Chondrocyte (in vitro differentiated cells): ENCODE measurements around the gene GSTM3. TPM values are rescaled to one million over a fixed set of nuclear protein-coding genes. Genes with fewer than 3 reads are reported as not detected.

Experiments
- DNase-seq: peaks from one replicate; pipeline ENCODE4 v3.0.0; 2021; ENCODE audit warnings: mixed read lengths, low spot score
- H3K27ac Mint-ChIP-seq: one replicate; pipeline ENCODE4 v1.8.0; 2021; ENCODE audit warnings: mild to moderate bottlenecking, moderate library complexity, mixed read lengths; ENCODE audit not compliant: unreplicated experiment
- H3K27me3 Mint-ChIP-seq: 2 replicates; pipeline ENCODE4 v1.8.0; 2021; ENCODE audit warnings: low read depth, mixed read lengths
- H3K36me3 Mint-ChIP-seq: 2 replicates; pipeline ENCODE4 v1.8.0; 2021; ENCODE audit warnings: low read depth, mixed read lengths
- H3K4me1 Mint-ChIP-seq: 2 replicates; pipeline ENCODE4 v1.8.0; 2021; ENCODE audit warnings: low read depth, mild to moderate bottlenecking, mixed read lengths
- H3K4me3 Mint-ChIP-seq: one replicate; pipeline ENCODE4 v1.8.0; 2021; ENCODE audit warnings: mild to moderate bottlenecking, moderate library complexity, mixed read lengths; ENCODE audit not compliant: unreplicated experiment
- H3K9me3 Mint-ChIP-seq: 2 replicates; pipeline ENCODE4 v1.8.0; 2021; ENCODE audit warnings: low read depth, mixed read lengths
- total RNA-seq: library from RNA; stranded (reverse); gene quantifications from 3 replicates; pipeline ENCODE4 v1.2.1, GENCODE V29; 2021
- TF ChIP-seq, protein P1 (sequence below): fragments of 200-600 bp; sonication (generic); IDR thresholded peaks from 2 replicates; pipeline ENCODE4 v1.5.0; 2021; ENCODE audit warnings: antibody characterized with exemption, mild to moderate bottlenecking, moderate library complexity

GSTM3 gene
- total RNA-seq, 1 donor from 2014 or later, result 63.8 TPM

DNA sequence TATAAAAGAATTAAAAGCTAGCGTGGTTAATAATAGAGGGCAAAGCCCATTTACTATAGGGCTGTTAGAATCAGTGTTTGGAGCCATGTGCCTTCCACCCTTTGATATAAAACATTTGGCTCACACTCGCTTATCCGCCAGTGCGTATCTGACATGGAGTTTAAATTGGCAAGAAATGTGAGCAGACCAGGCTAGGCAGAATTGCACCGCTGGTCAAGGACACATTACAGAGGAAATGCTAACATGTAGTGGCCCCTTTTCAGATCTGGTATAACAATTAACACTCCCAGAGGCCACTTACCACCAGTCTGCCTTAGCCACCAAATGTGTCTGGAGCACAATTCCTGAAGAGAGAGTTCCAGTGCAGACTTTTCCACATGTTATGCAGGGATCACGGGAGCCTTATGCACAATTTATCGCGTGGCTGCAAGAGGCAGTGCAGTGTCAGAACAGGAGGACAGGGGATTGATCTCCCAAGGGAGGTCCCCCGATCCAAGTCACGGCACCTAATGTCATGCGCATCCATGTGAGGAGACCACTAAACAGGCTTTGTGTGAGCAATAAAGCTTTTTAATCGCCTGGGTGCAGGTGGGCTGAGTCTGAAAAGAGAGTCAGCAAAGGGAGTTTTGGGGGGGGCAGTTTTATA, 14.0 kb downstream of the GSTM3 start:
- TF ChIP-seq, protein P1, sequence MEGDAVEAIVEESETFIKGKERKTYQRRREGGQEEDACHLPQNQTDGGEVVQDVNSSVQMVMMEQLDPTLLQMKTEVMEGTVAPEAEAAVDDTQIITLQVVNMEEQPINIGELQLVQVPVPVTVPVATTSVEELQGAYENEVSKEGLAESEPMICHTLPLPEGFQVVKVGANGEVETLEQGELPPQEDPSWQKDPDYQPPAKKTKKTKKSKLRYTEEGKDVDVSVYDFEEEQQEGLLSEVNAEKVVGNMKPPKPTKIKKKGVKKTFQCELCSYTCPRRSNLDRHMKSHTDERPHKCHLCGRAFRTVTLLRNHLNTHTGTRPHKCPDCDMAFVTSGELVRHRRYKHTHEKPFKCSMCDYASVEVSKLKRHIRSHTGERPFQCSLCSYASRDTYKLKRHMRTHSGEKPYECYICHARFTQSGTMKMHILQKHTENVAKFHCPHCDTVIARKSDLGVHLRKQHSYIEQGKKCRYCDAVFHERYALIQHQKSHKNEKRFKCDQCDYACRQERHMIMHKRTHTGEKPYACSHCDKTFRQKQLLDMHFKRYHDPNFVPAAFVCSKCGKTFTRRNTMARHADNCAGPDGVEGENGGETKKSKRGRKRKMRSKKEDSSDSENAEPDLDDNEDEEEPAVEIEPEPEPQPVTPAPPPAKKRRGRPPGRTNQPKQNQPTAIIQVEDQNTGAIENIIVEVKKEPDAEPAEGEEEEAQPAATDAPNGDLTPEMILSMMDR, result no peak
- Mint-ChIP-seq H3K9me3 (no peaks in the 10 kb centered on the region), H3K27ac (no peak overlapping the region), H3K27me3 (no peaks in the 10 kb centered on the region), H3K4me3 (no peak overlapping the region), H3K36me3 (no peaks in the 10 kb centered on the region), H3K4me1 (peaks cover 17% of the 10 kb centered on the region)
- DNase-seq, result no peak

DNA sequence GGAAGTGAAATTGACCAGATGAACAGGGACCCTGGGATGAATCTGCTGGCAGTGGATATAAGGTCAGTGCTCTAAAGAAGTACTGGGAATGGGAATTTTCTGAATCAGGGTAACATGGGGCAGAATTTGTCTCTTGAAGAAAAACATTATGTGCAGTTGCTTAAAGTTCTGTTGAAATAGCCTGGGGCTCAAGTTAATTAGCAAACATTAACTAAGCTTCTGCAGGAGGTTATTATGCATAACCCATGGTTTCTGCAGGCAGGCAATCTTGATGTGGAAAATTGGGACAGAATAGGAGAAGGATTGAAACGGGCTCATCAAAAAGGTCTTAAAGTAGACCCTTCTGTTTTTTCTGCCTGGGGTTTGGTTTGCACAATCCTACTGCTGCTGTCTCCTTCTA, 14.8 kb downstream of the GSTM3 start:
- no peaks in the 10 kb centered on the region for H3K27me3 Mint-ChIP-seq
- H3K27ac Mint-ChIP-seq, result no peak overlapping the region
- no peak overlapping the region for H3K4me3 Mint-ChIP-seq

DNA sequence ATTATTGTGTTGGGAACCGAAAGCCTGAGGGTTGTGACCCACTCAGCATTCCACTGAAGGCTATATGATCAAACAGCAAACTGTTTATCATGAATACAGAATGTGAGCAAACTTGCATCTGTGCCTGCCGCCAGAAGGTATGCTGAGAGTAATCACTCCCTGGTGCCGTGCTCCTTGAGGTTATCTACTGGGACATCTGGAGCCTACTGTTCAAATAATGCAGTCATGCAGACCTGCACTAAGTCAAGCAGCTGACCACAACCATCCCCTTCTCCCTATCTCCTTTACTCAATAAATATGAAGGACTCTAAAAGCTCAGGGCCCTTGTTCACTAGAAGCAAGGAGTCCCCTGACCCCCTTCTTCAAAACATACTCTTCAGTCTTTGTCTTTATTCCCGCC, 15.3 kb downstream of the GSTM3 start:
- TF ChIP-seq, protein P1, result no peak
- no peaks in the 10 kb centered on the region for H3K36me3 Mint-ChIP-seq
- no peaks in the 10 kb centered on the region for H3K27me3 Mint-ChIP-seq
- no peaks in the 10 kb centered on the region for H3K9me3 Mint-ChIP-seq
- H3K4me3 Mint-ChIP-seq, result no peak overlapping the region
- H3K4me1 Mint-ChIP-seq, result peaks cover 9% of the 10 kb centered on the region
- H3K27ac Mint-ChIP-seq, result no peak overlapping the region
- no peak for DNase-seq

More for the DNA sequence above, 14.8 kb downstream of the GSTM3 start:
- DNase-seq, result no peak
- Mint-ChIP-seq H3K36me3 (no peaks in the 10 kb centered on the region), H3K4me1 (peaks cover 14% of the 10 kb centered on the region), H3K9me3 (no peaks in the 10 kb centered on the region)
- TF ChIP-seq, protein P1, result no peak

DNA sequence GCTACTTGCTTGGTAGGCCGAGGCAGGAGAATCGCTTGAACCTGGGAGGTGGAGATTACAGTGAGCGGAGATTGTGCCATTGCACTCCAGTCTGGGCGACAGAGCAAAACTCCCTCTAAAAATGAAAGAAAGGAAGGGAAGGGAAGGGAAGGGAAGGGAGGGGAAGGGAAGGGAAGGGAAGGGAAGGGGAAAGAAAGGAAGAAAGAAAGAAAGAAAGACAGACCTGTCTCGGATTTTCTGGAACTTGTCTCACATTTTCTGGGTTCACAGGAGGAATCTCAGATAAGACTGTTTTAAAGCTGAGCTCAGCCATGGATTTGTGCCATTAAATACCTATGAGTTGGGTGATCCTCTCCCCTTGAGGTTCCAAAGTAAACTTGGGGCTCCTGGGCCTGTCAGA, 15.9 kb downstream of the GSTM3 start:
- Mint-ChIP-seq H3K27me3 (no peaks in the 10 kb centered on the region), H3K4me3 (no peak overlapping the region), H3K27ac (no peak overlapping the region), H3K36me3 (no peaks in the 10 kb centered on the region), H3K9me3 (no peaks in the 10 kb centered on the region), H3K4me1 (peaks cover 6% of the 10 kb centered on the region)
- TF ChIP-seq, protein P1, result no peak
- DNase-seq, result no peak

DNA sequence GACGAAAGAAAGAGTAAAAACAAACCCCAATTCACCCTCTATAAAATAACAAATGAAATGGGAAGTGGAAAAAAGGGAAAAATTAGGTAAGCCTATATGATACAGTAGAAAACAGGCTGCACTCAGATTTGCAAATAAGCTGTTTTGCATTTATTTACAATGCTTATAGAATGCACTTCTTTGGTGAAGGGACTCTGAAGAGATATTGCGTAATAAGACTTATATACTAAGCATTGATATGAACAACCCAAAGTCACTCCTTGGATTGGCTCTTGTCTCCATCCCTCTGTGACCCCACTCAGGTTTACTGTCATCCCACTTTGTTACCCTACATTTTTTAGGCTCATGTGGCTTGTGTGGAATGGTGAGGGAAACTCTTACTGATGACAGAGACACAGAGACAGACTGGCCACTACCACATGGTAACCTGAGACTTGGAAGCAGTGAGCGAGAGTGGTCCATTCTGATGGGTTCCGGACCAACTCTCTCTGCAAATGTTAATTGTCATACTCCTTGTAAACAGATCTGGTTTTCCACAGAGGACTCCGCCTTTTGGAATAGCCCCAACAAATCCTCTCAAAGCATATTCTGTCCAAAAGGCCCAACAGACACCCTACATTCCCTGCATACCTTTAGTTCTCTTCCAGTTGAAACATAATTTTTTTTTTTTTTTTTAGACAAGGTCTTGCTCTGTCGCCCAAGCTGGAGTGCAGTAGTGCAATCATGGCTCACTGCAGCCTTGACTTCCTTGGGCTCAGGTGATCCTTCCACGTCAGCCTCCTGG, 17.7 kb downstream of the GSTM3 start:
- Mint-ChIP-seq H3K27ac (no peak overlapping the region), H3K36me3 (no peaks in the 10 kb centered on the region), H3K4me1 (peaks cover 13% of the 10 kb centered on the region), H3K4me3 (no peak overlapping the region), H3K27me3 (no peaks in the 10 kb centered on the region), H3K9me3 (no peaks in the 10 kb centered on the region)
- TF ChIP-seq, protein P1, result no peak
- DNase-seq, result no peak
